NCI-H748 (cell line): ENCODE results near the gene ZBTB7A.

ENCODE experiments used
- DNase-seq: peaks from one replicate; lab custom pipeline; 2025; ENCODE audit not compliant: unreplicated experiment; lab: John Stamatoyannopoulos, UW

ZBTB7A gene

DNA sequence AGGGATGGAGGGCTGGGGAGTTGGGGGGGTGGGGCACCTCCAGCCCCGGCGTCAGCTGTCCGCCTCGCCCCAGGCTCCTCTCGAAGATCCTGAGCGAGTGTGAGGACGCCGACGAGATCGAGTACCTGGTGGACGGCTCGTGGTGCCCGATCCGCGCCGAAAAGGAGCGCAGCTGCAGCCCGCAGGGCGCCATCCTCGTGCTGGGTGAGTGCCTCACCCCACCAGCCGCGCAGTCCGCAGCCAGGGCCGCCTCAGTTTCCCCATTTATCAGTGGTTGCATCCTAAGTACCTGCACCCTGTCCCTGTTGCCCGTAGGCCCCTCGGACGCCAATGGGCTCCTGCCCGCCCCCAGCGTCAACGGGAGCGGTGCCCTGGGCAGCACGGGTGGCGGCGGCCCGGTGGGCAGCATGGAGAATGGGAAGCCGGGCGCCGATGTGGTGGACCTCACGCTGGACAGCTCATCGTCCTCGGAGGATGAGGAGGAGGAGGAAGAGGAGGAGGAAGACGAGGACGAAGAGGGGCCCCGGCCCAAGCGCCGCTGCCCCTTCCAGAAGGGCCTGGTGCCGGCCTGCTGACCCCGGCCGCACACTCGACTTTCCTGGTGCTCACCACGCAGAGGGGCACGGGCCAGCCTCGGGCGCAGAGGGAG is 29.3 kb downstream of the ZBTB7A start:
- no peak for DNase-seq

DNA sequence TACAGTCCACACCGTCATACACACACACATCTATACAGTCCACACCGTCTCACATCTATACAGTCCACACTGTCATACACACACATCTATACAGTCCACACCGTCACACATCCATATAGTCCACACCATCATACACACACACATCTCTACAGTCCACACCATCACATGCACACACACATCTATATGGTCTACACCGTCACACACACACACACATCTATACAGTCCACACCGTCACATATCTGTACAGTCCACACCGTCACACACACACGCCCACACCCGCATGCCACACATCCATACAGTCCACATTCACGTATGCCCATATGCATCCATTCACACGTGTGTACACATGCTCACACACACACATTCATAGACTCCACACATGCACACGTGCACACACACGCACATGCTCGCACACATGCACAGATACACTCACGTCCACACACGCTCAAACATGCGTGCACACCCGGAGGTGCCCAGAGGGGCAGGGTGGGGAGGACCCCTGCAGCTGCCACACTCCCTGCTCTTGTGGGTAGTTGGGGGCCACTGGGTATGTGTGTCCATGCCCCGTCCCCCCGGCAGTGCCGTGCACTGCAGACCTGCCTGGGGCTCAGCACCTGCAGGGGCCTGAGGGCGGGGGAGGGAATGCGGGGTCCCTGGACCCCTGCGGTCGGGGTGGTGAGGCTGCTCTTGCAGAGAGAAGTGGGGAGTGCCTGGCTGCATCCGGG is 30.0 kb downstream of the ZBTB7A start:
- DNase-seq: no peak

DNA sequence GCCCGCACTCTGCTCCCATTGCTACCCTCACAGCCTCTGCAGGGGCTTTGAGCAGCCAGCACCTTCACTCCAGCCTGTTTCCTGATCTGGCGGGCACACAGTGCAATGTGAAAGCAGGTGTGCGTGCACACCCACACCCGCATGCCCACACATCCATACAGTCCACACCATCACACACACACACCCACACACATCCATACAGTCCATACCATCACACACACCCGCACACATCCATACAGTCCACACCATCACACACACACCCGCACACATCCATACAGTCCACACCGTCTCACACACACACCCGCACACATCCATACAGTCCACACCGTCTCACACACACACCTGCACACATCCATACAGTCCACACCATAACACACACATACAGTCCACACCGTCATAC is 31.1 kb downstream of the ZBTB7A start:
- no peak for DNase-seq

DNA sequence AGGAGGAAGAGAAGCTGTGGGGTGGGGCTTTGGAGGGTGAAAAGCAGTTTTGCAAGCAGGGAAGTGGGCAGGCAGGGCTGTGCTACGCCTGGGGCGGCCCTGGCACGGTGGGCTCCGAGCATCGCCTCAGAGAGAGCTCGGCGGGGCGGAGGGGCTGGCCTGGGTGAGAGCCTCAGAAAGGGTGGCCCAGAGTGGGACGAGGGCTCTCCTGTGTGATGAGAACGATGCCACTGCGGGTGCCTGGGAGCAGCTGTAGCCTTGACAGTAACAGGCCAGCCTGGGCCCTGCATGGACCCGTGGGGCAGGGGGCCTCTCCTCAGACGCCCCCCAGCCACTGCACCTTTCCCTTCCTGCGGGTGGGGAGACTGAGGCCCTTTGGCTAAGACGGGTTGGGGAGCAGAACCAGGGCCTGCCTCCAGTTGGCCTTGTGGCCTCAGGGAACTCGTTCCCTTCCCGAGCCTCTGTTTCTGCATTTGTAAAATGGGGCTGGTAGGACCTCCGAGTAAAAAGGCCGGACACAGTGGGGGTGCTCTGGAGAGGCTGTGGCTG is 31.6 kb downstream of the ZBTB7A start:
- DNase-seq: no peak

DNA sequence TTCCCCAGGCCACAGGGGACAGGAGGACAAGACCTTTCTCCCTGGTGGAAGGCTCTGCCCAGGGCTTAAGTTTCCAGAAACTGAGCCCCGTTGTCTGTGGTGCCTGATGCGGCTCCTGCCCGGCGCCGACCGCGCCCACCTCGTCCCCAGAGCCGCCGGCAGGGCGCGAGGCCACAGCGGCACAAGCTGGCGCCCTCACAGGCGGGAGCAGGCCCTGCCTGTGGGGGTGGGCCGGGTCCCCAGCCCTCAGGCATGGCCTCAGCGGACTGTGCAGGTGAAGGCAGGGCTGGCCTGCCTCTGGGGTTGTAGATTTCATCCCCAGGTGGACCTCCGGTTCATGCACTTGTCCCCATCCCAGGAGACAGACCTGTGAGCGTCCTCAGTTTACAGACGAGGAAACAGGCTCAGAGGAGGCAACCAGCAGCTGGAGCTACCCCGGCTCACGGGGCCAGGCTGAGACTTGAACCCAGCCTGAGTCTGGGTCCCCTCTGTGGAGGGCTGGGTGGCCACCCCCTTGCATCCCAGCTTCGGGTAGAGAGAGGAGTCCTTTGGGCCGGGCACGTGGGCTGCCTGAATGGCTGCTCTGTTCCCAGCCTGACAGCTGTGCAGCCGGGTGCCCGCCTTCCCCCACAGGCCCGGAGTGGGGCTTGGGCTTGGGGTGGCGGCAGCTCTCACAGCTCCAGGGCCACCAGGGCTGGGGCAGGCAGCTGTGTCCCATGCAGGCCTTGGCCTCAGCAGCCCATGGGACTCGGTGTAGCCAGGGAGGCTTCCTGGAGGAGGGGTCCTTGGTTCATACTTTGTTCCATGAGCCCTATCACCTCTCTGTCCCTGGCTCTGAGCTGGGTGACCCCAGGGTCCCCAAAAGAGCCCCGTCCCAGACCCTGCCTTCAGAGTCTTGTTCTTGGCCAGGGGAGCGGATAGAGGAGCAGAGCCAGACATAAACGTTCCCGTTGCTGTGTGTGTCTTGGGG is 32.4 kb downstream of the ZBTB7A start:
- DNase-seq: no peak

DNA sequence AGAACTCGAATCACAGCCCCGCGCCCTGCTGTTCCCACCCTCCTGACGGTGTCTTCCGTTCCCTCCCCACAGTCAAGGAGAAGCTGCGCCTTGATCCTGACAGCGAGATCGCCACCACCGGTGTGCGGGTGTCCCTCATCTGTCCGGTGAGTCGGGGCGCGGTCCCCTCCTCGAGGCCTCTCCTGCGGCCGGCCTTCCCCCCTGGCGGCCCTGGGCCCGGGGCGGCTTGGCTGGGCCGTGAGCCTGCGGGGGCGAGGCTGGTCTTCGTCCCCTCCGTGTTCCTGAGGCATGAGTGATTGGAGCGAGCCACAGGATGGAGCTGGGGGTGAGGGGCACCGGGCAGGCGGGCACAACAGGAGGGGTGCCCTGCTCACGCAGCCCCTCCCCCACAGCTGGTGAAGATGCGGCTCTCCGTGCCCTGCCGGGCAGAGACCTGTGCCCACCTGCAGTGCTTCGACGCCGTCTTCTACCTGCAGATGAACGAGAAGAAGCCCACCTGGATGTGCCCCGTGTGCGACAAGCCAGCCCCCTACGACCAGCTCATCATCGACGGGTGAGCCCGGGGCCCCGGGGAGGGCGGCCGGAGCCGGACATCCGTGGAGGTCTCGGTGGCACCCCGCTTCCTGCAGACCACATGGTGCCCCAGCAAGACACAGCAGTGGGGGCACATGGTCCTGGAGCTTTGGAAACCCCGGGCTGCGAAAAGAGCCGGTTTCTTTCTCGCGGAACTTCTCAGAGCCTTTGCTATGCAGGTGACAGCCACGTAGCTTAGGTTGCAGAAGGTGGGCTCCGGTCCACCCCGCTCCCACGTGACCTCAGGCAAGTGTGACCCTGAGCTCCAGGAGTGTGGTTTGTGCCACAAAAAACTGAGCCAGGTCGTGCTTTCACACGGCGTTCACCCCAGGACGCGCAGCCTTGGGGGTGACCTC is 33.4 kb downstream of the ZBTB7A start:
- no peak for DNase-seq

DNA sequence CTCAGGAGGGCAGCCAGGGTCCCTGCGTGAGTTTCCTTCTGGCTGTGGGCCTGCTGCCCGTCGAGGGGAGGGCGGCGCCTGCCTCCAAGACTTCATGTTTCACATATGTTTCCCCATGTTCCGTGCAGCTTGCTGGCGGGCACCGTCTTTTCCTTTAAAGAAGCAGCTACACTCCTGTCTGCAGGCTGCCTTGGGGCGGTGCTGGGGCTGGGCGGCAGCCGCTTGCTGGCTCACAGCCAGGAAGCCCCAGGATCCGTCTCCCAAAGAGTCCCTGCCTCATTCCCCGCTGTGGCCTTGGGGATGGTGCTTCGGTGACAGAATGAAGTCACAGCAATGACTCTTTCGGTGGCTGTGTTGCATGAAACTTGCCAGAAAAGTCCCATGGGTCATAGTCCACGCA is 34.3 kb downstream of the ZBTB7A start:
- no peak for DNase-seq

DNA sequence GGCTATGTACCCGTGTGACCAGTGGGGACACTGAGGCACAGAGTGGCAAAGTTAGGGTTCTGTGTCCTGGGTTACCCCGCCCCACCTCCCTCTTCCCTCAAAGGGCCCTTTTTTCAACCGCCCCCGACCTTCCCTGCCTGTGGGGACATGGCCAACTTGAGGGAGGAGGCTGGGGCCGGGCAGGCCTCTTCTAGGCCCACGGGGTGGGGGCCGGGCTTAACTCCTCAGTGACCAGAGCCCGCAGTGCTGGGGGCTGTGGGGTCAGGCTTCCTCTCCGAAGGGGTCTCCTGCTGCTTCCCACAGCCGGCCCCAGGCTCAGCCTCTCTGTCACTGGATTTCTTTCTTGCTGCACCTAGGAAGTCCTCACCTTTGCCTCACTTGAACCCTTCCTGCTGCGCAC is 35.3 kb downstream of the ZBTB7A start:
- no peak for DNase-seq

DNA sequence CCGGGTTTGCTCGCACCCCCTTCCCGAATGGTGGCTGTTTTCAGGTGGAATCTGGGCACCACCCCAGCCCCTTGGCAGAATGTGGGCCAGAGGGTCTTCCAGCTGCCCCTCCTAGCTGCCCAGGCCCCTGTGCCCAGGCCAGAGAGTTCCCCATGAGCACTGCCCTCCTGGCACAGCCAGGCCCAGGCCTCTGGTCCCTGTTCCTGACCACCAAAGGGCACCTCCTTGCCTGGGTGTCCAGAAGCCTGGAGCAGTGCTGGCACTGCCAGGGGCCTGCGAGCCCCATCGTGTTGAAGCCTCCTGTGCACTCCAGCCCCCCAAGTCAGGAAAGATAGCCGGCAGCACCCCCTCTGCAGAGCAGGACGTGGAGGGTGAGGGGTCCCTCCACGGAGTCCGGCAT is 35.7 kb downstream of the ZBTB7A start:
- DNase-seq: no peak

DNA sequence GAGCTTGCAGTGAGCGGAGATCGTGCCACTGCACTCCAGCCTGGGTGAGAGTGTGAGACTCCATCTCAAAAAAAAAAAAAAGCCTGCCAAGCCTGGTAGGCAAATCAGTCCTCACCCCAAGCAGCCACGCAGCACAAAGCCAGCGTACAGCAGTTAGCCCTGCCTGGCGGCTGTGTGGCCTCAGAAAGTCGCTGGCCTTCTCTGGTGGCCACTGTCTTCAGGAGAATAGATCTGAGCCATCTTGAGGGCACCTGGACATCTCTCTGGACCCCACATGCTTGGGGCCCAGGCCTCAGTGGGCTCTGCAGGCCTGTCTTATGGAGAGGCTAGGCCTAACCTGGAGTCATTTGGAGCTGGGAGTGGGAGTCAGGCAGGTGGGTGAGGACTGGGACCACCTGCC is 36.1 kb downstream of the ZBTB7A start:
- no peak for DNase-seq

DNA sequence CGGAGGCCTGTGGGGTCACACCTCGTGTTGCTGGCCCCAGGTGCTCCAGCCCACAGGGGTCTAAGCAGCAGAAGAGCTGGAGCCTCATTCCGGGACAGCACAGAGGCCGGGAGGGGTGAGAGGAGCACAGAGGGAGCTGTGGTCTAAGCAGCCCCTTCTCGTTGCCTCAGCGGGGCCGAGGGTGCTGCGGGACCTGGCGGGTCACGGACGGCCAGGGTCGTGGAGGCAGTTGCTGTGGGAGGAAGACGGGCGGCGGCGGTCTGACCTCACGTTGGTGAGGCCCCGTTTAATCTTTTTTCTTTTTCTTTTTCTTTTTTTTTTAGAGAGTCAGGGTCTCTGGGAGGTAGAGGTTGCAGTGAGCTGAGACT is 37.5 kb downstream of the ZBTB7A start:
- no peak for DNase-seq

DNA sequence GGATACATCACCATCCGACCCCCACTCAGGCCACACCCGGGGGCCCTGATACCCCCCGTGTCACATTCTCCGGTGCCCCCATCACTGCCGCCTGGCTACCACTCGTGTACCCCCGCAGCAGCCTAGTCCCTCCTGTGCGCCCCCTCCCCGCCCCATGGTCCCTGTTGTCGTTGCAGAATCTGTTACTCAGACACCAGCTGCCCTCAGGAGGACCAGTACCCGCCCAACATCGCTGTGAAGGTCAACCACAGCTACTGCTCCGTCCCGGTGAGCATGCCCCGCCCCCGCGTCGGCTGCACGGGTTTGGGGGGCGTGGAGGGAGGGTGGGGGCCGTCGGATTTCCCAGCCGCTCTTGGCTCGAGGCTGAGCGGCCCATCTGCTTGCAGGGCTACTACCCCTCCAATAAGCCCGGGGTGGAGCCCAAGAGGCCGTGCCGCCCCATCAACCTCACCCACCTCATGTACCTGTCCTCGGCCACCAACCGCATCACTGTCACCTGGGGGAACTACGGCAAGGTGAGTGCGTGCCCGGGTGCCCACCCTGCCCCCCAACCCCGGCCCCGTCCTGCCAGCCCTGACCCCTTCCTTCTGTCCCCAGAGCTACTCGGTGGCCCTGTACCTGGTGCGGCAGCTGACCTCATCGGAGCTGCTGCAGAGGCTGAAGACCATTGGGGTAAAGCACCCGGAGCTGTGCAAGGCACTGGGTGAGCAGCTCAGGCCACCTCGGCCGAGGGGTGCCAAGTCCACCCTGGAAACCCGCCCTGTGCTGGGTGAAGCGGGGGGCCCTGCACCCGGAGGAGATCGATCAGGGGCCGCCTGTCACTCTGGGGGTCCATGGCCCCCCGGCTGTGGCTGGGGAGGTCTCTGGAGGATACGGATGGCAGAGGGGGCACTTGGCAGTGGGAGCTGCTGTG is 38.1 kb downstream of the ZBTB7A start:
- DNase-seq: no peak

DNA sequence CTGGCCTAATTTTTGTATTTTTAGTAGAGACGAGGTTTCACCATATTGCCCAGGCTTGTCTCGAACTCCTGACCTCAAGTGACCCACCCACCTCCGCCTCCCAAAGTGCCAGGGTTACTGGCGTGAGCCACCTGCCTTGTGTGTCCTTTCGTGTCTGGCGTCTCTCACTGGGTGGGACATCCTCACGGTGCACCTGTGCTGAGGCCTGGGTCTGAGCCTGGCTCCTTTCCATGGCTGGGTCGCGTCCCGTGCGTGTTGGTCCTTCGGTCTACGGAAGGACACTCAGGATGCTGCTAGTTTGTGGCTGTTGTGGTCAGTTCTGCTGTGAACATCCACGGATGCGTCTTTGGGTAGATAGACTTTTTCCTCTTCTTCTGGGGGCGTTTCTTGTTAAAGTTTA is 39.6 kb downstream of the ZBTB7A start:
- DNase-seq: no peak

DNA sequence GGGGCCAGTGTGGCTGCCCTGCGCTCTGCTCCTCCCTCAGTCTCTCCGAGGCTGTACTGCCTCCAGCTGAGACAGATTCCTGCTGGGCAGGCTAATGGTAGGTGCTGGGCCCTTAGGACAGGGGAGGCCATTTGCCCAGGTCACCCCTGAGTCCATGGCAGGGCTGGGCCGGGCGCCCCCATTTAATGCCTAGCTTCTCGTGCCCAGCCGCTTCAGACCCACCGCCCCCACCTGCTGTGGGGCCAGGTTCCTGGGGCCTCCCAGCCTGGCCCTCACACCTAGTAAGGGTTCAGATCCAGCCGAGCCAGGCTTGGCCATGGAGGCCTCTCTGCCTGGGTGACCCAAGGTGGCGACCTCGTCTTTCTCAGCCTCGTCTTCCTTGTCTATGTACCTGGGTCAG is 41.4 kb downstream of the ZBTB7A start:
- DNase-seq: no peak

DNA sequence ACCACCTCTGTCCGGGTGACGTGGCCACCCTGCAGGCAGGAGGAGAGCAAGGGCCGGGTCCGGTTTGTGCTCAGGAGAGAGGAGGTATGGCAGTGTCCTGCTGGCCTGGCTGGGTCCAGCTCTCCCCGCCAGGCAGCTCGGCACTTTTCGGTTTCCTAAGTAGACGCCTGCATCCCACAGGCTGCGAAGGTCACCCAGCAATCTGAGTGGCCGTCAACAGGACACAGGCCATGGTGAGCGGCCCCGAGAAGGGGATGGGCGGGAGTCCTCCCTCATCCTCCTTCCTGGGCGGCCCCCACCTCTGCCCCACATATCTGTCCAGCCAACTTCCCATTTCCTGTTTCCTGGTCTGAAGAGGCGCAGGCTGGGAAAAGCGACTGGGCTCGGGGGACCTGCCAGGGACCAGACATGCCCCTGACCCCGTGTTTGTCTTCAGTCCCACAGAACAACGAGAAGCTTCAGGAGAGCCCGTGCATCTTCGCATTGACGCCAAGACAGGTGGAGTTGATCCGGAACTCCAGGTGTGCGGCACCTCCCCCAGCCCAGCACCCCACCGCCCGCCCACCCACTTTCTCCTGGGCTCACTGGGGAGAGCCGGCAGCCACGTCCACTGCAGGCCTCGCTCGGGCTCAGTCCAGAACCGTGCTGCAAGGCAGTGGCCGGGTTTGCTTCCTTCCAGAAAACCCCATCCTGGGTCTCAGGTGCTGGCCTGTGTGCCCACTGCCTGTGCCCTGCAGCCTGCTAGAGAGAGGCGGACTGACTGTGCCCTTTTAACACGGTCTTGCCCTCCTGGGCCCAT is 42.9 kb downstream of the ZBTB7A start:
- no peak for DNase-seq

DNA sequence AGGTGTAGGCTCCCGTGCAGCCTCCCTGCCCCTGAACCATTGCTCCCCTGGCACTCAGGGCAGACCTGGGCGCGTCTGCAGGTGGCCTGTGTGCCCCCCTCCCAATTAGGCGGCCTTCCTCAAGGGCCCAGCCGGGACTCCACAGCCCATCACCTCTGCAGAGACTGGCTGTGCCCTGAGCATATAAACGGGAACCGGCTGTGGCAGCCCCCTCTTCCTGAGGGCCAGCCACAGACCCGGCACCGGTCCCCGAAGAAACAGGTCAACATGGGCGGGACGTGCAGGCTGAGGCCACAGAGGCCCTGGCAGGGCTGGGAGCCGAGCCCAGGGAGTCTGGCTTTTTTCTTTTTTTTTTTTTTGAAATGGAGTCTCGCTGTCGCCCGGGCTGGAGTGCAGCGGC is 47.1 kb downstream of the ZBTB7A start:
- no peak for DNase-seq

DNA sequence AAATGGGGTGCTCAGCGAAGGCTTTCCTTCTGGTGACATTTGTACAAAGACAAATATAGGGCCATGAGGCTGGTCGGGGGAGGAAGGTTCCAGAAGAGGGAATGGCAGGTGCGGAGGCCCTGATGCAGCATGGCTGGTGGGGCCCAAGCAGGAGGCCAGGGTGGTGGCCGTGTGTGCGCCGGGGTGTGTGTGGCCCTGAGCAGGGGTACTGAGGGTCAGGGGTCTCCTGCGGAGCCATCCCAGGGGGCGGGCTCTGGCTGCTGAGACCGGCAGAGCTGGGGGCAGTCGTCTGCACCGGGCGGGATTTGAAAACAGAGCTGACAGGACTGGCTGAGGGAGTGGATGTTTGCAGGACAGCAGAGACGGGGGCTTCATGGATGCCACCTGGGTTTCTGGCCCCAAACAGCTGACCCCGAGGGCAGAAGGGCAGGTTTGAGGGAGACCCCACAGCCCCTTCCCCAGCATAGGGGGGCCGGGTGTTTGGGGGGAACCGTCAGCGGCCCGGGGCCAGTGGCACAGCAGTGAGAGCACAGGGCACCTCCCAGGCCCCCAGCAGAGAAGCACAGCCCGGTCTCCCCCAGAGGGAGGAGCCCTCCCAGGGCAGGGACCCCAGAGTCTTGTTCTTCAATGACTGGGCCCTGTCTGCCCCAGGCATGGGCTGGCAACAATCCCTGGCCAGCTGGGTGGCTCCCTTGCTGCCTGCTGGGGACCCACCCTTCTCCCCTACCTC is 47.8 kb downstream of the ZBTB7A start:
- DNase-seq: no peak

DNA sequence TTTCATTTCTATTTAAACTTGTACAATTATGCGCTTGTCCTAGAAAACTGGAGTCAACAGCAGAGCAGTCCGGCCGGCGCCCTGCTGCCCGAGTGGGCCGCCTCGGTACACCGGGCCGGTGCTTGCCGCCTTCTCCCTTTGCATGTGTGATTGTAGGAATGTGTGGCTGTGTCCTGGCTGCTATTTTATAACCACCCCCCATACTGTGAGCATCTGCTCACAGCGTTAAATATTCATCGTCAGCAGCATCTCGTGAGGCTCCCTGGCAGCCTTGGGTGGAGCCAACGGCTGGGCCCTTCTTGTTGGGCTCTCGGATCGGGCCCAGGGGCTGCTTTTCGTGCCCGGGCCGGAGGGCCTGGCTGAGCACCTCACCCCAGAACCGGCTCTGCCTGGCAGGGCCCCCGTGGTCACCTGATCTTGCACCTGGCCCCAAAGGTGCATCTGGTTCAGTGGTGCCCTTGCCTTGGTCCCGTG is 48.5 kb downstream of the ZBTB7A start:
- no peak for DNase-seq
